SU-DHL-6 (cell line): ENCODE measurements around the gene SEC31A.

ENCODE experiments used
- CTCF ChIP-seq: fragments of 200-600 bp; sonication (generic); IDR thresholded peaks from one replicate; pipeline ENCODE4 v1.5.1; 2017; ENCODE audit warnings: antibody characterized with exemption, mild to moderate bottlenecking, low read length, moderate library complexity; ENCODE audit not compliant: insufficient read depth, poor library complexity, severe bottlenecking
- EZH2phosphoT487 ChIP-seq: fragments of 200-600 bp; sonication (generic), shearing (Covaris generic); conservative IDR thresholded peaks from 2 replicates; pipeline ENCODE4 v1.6.1; 2018; ENCODE audit warnings: mild to moderate bottlenecking, antibody characterized with exemption, low read length, moderate library complexity, mixed read lengths

- no peak for TF ChIP-seq CTCF
- no peak for TF ChIP-seq EZH2phosphoT487
Observed at GRCh38 chr4:82792912-82793649, 97.9 kb downstream of the SEC31A start.
